Measurements from ENCODE around the gene CKM. TPM values are rescaled to one million over a fixed set of nuclear protein-coding genes. Genes with fewer than 3 reads are reported as not detected.

CKM gene
- total and polyA plus RNA-seq, 8 donors: 0.23 to 4.9 (median 1.2) TPM; not detected in 5

DNA sequence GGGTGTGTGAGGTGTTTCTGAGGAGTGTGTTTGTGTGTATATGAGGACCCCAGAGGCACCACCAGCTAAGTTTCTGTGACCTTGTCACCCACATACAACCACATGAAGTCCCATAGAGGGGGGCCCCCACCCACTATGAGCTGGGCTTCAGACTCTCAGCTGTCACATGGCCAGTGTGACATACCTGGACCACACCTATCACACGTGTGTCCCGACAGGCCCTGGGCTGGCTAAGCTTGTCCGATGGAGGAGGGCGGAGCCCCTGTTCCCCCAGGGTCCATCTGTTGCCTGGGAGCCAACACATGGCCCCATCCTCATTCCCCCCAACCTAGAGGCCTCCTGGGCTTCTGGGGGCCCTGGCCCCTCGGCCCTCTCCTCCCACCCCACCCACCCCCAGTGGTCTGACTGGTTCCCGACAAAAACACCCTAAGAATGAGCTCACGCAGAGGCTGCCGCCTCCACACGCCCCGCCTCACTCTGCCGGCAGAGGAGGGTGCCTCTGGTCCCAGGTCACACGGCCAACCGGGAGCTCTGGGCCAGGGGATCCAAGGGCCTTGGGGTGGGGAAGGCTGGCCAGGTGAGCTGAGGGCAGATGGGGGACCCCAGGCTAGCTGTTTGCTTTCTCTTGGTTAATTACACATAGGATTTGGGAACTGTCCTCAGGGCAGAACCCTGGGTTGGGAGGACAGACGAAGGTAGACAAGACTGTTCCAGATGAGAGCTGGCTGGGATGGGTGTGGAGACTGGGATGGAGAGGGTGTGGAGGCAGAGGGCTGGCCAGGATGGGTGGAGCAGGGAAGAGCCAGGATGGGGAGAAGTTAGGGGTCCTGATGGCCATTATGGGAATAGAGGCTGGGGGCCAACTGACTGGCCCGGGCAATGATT lies 22.2 kb upstream of the CKM start:
- Histone ChIP-seq H3K4me1 (peaks cover 0 to 3% (median 0%) of the 10 kb centered on the region in 3 donors), H3K27me3 (no peaks in the 10 kb centered on the region), H3K4me3 (no peak overlapping the region), H3K27ac (no peak overlapping the region), H3K36me3 (no peaks in the 10 kb centered on the region), H3K9me3 (no peaks in the 10 kb centered on the region)
- intact Hi-C loops (cut with DNase I): no loop called here
- FAIRE-seq: no peak
- no peak for DNase-seq
- TF ChIP-seq, protein P1, sequence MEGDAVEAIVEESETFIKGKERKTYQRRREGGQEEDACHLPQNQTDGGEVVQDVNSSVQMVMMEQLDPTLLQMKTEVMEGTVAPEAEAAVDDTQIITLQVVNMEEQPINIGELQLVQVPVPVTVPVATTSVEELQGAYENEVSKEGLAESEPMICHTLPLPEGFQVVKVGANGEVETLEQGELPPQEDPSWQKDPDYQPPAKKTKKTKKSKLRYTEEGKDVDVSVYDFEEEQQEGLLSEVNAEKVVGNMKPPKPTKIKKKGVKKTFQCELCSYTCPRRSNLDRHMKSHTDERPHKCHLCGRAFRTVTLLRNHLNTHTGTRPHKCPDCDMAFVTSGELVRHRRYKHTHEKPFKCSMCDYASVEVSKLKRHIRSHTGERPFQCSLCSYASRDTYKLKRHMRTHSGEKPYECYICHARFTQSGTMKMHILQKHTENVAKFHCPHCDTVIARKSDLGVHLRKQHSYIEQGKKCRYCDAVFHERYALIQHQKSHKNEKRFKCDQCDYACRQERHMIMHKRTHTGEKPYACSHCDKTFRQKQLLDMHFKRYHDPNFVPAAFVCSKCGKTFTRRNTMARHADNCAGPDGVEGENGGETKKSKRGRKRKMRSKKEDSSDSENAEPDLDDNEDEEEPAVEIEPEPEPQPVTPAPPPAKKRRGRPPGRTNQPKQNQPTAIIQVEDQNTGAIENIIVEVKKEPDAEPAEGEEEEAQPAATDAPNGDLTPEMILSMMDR (IDR thresholded peaks at IDR 0.05): no peak
- 59 to 61% methylated on average over 14 to 15 of the region's 15 CpGs for WGBS, 2 donors
- no peak for ATAC-seq

DNA sequence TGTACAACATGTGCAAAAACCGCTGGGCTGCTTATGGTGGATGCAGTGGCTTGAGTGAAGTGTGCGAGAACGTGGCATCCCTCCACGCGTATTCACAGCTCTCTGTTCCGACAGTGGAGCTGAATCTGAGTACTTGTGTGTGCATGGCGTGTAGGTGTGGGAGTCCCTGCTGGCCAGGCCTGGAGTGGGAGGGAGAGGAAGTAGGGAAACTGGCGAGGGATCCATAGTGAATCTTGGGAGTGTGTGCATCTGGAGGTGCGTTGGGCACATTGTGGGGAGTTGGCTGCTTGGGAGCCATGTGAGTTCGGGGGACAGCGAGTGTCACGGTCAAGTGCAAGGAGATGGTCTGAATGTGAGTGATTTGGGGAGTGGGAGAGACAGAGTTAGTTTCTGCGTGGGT lies 20.2 kb upstream of the CKM start:
- 80 to 87% methylated on average over 13 of the region's 13 CpGs for WGBS, 2 donors
- Histone ChIP-seq H3K27ac (no peak overlapping the region), H3K4me1 (peaks cover 0 to 3% (median 0%) of the 10 kb centered on the region in 3 donors), H3K9me3 (no peaks in the 10 kb centered on the region), H3K27me3 (no peaks in the 10 kb centered on the region), H3K36me3 (no peaks in the 10 kb centered on the region), H3K4me3 (no peak overlapping the region)
- no peak for DNase-seq
- TF ChIP-seq, protein P1 (IDR thresholded peaks at IDR 0.05): no peak
- intact Hi-C loops (cut with DNase I): no loop called here
- ATAC-seq: no peak
- FAIRE-seq: no peak

DNA sequence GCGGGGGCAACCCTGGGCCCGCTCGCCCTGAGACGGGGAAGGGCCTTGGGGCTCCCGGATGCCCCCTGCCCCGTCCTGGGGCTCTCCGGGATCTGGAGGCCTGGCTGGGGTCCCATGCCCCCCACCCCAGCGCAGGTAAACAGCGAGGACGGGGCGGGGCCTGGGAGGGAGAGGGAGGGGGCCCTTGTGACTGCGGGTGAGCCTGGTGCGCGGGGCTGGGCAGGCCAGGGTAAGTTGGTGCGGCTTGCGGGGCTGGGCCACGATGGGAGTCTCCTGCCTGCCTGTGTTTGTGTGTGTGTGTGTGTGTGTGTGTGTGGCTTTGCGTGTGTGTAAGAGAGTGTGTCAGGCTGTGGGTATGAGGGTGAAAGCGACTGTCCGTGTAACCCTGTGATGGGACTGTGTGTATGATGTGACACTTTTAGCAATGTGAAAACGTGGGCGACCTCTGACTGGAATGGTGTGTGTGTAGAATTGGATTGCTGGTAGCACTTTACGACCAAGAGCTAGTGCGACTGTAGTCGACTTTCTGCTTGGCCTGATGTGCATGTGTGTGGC lies 18.3 kb upstream of the CKM start:
- DNase-seq (peak in 2 of 6 donors; percentile 23 to 58), ATAC-seq (peak; percentile 52 to 65 (median 58))
- intact Hi-C loops (cut with DNase I): no loop called here

DNA sequence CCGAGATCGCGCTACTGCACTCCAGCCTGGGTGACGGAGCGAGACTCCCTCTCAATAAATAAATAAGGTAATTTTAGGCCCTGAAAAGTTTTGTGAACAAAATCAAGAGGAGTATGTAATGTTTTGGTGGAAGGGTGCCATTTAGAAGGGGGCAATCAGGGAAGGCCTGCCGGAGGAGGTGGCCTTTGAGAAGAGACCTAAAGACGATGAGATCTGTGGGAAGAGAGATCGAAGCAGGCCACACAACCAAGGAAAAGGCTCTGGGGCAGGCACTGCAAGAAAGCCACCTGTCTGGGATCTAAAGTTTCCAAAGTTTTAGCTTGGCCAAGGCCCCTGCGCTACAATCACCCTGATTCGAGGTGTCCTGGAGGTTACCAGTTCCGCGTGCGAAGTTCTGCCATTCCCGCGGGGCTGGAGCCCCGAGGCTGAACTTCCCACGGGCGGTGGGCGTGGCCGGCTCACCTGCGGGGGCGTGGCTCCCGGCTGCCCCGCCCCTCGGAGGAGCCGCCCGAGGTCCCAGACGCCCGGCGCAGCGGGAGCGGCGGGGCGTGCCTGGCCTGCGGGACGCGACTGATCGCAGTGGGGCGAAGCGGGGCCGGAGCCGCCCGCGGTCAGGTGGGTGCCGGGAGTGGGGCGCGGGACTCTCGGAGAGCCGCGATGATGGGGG lies 17.7 kb upstream of the CKM start, which contains the start of gene KLC3:
TSS of gene KLC3 (plus strand) at position 519 of the 667 bp plus-strand sequence. CDS start 4,792 bp downstream, outside the sequence.
- Histone ChIP-seq H3K4me1 (peaks cover 0 to 3% (median 0%) of the 10 kb centered on the region in 3 donors), H3K27me3 (no peaks in the 10 kb centered on the region), H3K27ac (no peak within 1 kb of the TSS), H3K36me3 (no peaks in the 10 kb centered on the region), H3K9me3 (no peaks in the 10 kb centered on the region), H3K4me3 (peak within 1 kb of the TSS; percentile 31 to 62 (median 48))
- WGBS, 2 donors: 9 to 11% methylated on average over 46 to 50 of the region's 50 CpGs
- DNase-seq (peak; percentile 45 to 88 (median 78)), FAIRE-seq (no peak), ATAC-seq (peak; percentile 88 to 94 (median 90))
- TF ChIP-seq, protein P1 (IDR thresholded peaks at IDR 0.05): no peak
- intact Hi-C loops (cut with DNase I): no loop called here

More for the DNA sequence above, 18.3 kb upstream of the CKM start:
- Histone ChIP-seq H3K27me3 (no peaks in the 10 kb centered on the region), H3K9me3 (no peaks in the 10 kb centered on the region), H3K4me3 (peak overlapping the region; percentile 31 to 62 (median 48)), H3K4me1 (peaks cover 0 to 3% (median 0%) of the 10 kb centered on the region in 3 donors), H3K36me3 (no peaks in the 10 kb centered on the region), H3K27ac (no peak overlapping the region)
- 10 to 15% methylated on average over 17 to 25 of the region's 25 CpGs for WGBS, 2 donors
- TF ChIP-seq, protein P1 (IDR thresholded peaks at IDR 0.05): no peak
- FAIRE-seq: no peak

Measured in pancreas (tissue), 10 donors.